PC-3 (cell line): ENCODE results near the gene CTNND2.

Experiments
- EZH2phosphoT487 ChIP-seq: fragments of 300-600 bp; sonication (generic); IDR thresholded peaks from 2 replicates; pipeline ENCODE4 v1.6.1; 2018; ENCODE audit warnings: mild to moderate bottlenecking, antibody characterized with exemption, low read length, borderline replicate concordance
- TF ChIP-seq, protein P1 (sequence below): fragments of 300-600 bp; sonication (generic); conservative IDR thresholded peaks from 2 replicates; pipeline ENCODE4 v1.5.1; 2017; ENCODE audit warnings: antibody characterized with exemption, low read depth, mild to moderate bottlenecking, low read length

- TF ChIP-seq, protein P1, sequence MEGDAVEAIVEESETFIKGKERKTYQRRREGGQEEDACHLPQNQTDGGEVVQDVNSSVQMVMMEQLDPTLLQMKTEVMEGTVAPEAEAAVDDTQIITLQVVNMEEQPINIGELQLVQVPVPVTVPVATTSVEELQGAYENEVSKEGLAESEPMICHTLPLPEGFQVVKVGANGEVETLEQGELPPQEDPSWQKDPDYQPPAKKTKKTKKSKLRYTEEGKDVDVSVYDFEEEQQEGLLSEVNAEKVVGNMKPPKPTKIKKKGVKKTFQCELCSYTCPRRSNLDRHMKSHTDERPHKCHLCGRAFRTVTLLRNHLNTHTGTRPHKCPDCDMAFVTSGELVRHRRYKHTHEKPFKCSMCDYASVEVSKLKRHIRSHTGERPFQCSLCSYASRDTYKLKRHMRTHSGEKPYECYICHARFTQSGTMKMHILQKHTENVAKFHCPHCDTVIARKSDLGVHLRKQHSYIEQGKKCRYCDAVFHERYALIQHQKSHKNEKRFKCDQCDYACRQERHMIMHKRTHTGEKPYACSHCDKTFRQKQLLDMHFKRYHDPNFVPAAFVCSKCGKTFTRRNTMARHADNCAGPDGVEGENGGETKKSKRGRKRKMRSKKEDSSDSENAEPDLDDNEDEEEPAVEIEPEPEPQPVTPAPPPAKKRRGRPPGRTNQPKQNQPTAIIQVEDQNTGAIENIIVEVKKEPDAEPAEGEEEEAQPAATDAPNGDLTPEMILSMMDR = no peak
- no peak for TF ChIP-seq EZH2phosphoT487
Observed at GRCh38 chr5:11329679-11330078, 574.6 kb downstream of the CTNND2 start.
